Measurements from ENCODE around the gene LPIN1. TPM values are rescaled to one million over a fixed set of nuclear protein-coding genes. Genes with fewer than 3 reads are reported as not detected.

The LPIN1 gene
- total and polyA plus RNA-seq, 4 donors = 10.1 to 27.4 (median 13.4) TPM

- TF ChIP-seq HNF4A (conservative IDR thresholded peaks at IDR 0.05) = peak in 1 of 2 donors; percentile 17
- TF ChIP-seq REST (IDR thresholded peaks at IDR 0.05) = no peak
- TF ChIP-seq RAD21 (IDR thresholded peaks at IDR 0.05) = no peak
- TF ChIP-seq JUND (IDR thresholded peaks at IDR 0.05) = no peak
- peak; percentile 32 for TF ChIP-seq YY1 (IDR thresholded peaks at IDR 0.05)
- TF ChIP-seq NR2F2 (IDR thresholded peaks at IDR 0.05) = no peak
- TF ChIP-seq, protein P1, sequence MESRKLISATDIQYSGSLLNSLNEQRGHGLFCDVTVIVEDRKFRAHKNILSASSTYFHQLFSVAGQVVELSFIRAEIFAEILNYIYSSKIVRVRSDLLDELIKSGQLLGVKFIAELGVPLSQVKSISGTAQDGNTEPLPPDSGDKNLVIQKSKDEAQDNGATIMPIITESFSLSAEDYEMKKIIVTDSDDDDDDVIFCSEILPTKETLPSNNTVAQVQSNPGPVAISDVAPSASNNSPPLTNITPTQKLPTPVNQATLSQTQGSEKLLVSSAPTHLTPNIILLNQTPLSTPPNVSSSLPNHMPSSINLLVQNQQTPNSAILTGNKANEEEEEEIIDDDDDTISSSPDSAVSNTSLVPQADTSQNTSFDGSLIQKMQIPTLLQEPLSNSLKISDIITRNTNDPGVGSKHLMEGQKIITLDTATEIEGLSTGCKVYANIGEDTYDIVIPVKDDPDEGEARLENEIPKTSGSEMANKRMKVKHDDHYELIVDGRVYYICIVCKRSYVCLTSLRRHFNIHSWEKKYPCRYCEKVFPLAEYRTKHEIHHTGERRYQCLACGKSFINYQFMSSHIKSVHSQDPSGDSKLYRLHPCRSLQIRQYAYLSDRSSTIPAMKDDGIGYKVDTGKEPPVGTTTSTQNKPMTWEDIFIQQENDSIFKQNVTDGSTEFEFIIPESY (IDR thresholded peaks at IDR 0.05) = no peak
- TF ChIP-seq FOXA2 (IDR thresholded peaks at IDR 0.05) = peak; percentile 30
- no peak for TF ChIP-seq SP1 (IDR thresholded peaks at IDR 0.05)
- no peak for TF ChIP-seq CTCF (IDR thresholded peaks at IDR 0.05; ENCODE audit: low read depth, low read length, missing input control)
- no peak overlapping the region for H3K4me3 ChIP-seq (ENCODE audit: low read depth in 1 of 3, low read length in 3 of 3)
- 29% methylated on average over 3 of the region's 3 CpGs for WGBS
- peaks cover 0 to 9% (median 4%) of the 10 kb centered on the region in 4 donors for H3K4me1 ChIP-seq (ENCODE audit: control insufficient read depth in 4 of 4, insufficient read depth in 4 of 4, low read length in 3 of 4)
- no peaks in the 10 kb centered on the region for H3K27me3 ChIP-seq (ENCODE audit: control insufficient read depth in 4 of 4, insufficient read depth in 4 of 4, low read length in 3 of 4)
- H3K36me3 ChIP-seq (ENCODE audit: control insufficient read depth in 4 of 4, insufficient read depth in 3 of 4, low read depth in 1 of 4, low read length in 3 of 4) = no peaks in the 10 kb centered on the region
- no peak overlapping the region for H3K9ac ChIP-seq (ENCODE audit: low read depth in 1 of 2, low read length in 2 of 2)
- H3K9me3 ChIP-seq (ENCODE audit: control insufficient read depth in 4 of 4, low read length in 3 of 4) = no peaks in the 10 kb centered on the region
- DNase-seq (ENCODE audit: low spot score) = no peak
- H3K27ac ChIP-seq (ENCODE audit: low read depth in 1 of 2, low read length in 2 of 2) = no peak overlapping the region
Measured at GRCh38 chr2:11710632-11711353, 35.6 kb upstream of the LPIN1 start.

GRCh38 chr2:11711354-11711716 is 35.1 kb upstream of the LPIN1 start:
- no peak overlapping the region for H3K27ac ChIP-seq (ENCODE audit: low read depth in 1 of 2, low read length in 2 of 2)
- H3K9ac ChIP-seq (ENCODE audit: low read depth in 1 of 2, low read length in 2 of 2) = no peak overlapping the region
- peaks cover 0 to 14% (median 7%) of the 10 kb centered on the region in 4 donors for H3K4me1 ChIP-seq (ENCODE audit: control insufficient read depth in 4 of 4, insufficient read depth in 4 of 4, low read length in 3 of 4)
- no peak for DNase-seq (ENCODE audit: low spot score)
- no peaks in the 10 kb centered on the region for H3K27me3 ChIP-seq (ENCODE audit: control insufficient read depth in 4 of 4, insufficient read depth in 4 of 4, low read length in 3 of 4)
- 86% methylated on average over 1 of the region's 1 CpG for WGBS
- no peak overlapping the region for H3K4me3 ChIP-seq (ENCODE audit: low read depth in 1 of 3, low read length in 3 of 3)
- no peaks in the 10 kb centered on the region for H3K36me3 ChIP-seq (ENCODE audit: control insufficient read depth in 4 of 4, insufficient read depth in 3 of 4, low read depth in 1 of 4, low read length in 3 of 4)
- no peak for TF ChIP-seq REST (IDR thresholded peaks at IDR 0.05)
- H3K9me3 ChIP-seq (ENCODE audit: control insufficient read depth in 4 of 4, low read length in 3 of 4) = no peaks in the 10 kb centered on the region

All from liver (tissue), 9 donors.